ENCODE results near the gene LCLAT1.

- TF ChIP-seq CTCF (IDR thresholded peaks at IDR 0.05; ENCODE audit: insufficient read depth, low read length, poor library complexity, severe bottlenecking) (no peak), EZH2phosphoT487 (conservative IDR thresholded peaks at IDR 0.05; ENCODE audit: low read length) (no peak)
These were observed 233.1 kb downstream of the LCLAT1 start for GRCh38 chr2:30680121-30680520.
